Measurements from ENCODE around the gene SPO11.

The SPO11 gene, protein sequence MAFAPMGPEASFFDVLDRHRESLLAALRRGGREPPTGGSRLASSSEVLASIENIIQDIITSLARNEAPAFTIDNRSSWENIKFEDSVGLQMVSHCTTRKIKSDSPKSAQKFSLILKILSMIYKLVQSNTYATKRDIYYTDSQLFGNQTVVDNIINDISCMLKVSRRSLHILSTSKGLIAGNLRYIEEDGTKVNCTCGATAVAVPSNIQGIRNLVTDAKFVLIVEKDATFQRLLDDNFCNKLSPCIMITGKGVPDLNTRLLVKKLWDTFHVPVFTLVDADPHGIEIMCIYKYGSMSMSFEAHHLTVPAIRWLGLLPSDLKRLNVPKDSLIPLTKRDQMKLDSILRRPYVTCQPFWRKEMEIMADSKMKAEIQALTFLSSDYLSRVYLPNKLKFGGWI

DNA sequence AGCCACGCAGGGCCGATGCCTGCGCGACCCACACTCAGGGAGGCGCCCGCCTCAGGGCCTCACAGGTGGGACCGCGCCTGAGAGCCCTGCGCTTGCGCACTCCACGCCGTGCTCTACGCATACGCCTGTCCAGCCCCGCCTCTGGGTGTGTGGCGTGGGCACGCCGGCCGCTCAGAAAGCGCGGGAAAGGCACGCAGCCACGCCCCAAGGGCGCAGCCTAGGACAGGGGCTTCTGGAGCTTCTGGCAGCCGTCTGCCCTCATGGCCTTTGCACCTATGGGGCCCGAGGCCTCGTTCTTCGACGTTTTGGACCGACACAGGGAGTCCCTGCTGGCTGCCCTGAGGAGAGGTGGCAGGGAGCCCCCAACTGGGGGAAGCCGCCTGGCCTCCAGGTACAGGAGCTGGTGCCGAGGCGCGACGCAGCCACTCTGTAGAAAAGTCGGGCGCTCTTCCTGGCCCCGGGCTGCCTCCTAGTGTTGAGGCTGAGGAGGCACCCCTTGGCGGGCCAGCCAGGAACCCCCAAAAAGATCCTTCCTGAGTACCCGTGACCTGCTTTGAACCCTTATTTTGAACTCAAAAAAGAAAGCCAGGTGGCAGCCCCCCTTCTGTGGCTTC is at the start of gene SPO11:
Gene SPO11, plus strand, starts transcription at position 196 of the 614 bp plus-strand sequence. Its CDS starts 65 bp downstream, at position 261.
- peak; percentile 63 for DNase-seq (ENCODE audit: low read depth, low spot score)

DNA sequence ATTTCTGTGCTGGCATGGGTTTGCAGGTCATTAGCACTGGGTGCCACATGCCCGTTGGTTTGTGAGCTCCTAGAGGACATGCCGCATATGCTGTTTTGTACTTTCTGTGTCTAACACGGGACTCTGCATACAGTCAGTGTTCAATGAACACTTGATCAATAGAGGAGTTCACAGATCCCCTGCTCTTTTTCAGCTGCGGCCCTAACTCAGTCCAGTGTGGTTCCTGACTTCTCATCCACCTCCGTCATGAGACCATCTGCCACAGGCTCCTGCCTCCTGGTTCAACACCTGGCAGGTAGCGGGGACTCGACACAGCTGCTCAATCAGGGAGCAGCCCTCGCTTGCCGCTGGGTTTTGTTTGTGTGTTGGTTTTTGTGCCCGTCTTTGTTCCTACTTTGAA is 49.4 kb upstream of the SPO11 start:
- no peak for DNase-seq (ENCODE audit: low read depth, low spot score)

DNA sequence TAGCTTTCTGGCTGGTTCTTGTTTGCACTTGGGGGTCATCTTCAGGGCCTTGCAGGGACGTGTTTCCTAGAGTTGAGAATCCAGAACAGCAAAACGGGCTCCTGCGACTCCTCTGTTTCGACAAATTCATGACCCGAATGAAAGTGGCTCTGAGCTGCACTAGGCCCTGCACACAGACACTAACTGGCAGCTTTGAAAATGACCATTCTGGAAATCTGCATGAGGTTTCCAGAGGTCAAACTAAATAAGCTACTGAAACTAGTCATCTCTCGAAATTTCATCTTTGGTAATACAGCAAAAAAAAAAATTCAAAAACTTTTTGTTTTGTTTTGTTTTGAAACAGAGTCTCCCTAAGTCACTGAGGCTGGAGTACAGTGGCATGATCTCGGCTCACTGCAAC is 47.7 kb upstream of the SPO11 start:
- no peak for DNase-seq (ENCODE audit: low read depth, low spot score)

DNA sequence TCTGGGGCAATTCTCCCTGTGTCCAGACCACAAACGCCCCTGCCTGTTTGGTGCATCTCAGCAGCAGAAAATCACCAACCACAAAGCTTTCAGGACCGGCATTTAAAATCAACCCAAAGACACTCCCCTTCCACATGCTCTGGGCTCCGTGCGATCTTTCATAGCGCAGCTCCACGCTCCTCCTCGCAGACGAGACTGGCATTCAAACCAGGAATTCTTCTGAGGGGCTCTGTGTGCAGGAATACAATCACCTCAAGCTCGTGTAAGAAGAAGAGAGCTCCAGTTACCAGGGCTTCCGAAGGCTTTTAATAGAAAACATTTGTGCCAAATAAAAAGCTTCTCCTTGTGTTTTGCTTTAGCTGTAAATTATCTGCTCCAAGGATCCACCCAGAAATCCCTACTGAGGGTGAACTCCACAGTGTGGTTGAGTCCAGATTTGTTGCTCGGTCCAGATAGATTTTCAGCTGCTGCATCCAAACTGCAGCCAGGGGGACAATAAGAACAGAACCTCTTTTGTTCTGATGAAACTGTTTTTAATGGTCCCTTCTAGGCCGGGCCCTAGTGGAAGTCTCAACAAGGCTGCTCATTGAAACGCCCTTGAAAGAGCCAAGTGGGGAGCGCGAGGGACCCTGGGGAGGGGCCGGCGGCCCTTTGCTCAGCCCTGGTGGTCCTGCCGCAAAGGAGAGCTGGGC is 46.8 kb upstream of the SPO11 start:
- DNase-seq (ENCODE audit: low read depth, low spot score), result no peak

DNA sequence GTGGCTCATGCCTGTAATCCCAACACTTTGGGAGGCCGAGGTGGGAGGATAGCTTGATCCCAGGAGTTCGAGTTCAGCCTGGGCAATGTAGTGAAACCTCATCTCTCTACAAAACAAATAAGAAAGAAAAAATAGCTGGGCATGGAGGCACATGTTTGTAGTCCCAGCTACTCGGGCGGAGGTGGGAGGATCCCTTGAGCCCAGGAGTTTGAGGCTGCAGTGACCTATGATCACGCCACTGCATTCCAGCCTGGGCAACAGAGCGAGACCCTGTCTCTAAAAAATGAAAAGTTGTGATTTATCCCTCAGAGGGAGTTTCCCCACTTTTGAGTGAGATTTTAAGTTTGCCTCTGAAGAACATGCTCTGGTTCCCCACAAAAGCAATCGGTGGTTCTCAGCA is 45.7 kb upstream of the SPO11 start:
- no peak for DNase-seq (ENCODE audit: low read depth, low spot score)

DNA sequence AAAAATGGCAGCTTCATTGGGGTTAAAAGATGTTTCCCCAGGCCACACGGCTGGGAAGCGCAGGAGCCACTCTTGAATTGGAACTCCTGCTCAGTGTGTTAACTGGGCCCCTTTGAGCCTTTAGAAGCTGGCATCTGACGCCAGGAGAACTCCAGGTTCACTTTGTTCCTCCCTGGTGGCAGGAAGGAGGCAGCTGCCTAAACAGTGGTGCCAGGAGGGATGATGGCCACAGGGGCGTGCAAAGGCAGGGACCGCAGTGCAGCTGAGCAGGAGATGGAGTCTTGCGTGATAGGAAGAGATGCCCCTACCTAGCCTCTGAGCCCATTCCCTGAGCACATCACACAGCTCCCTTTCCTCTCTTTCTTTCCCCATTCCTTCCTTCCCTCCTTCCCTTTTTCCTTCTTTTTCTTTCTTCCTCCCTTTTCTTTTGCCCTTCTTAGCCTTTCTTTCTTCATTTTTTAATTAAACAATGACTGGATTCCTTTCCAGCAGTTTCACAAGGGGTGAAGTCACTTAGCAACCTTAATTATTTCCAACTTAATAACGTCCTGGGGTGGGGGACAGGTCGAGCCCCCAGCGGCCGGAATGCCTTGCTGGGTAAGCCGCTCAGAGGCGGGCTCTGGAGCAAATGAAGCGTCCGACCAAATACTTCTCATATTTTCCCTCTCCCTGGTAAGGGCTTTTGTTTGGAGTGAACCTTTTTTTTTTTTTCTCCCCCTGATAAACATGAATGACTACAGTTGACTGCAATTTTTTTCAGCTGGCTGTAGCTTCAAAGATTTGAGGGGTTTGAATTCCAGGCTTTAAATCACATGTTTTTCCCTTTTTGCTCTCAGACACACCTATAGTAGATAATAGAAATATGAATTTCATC is 42.4 kb upstream of the SPO11 start:
- DNase-seq (ENCODE audit: low read depth, low spot score), result no peak

DNA sequence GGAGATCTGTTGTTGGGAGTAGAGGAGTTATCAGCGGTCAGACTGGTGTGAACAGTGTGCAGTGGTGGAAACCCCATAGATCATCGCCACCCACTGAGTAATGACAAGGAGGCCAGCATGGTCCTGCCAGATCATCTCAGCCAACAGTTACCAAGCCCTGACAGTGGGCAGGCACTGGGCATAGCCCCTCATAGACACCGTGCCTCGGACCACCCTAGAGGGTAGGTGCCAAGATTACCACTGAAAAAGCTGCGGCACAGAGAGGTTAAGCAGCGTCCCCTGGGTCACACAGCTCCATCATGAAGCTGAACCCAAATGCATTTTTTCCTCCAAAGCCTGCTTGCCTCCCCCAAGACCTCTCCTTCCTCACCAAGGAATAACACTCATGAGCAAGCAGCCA is 41.7 kb upstream of the SPO11 start:
- no peak for DNase-seq (ENCODE audit: low read depth, low spot score)

DNA sequence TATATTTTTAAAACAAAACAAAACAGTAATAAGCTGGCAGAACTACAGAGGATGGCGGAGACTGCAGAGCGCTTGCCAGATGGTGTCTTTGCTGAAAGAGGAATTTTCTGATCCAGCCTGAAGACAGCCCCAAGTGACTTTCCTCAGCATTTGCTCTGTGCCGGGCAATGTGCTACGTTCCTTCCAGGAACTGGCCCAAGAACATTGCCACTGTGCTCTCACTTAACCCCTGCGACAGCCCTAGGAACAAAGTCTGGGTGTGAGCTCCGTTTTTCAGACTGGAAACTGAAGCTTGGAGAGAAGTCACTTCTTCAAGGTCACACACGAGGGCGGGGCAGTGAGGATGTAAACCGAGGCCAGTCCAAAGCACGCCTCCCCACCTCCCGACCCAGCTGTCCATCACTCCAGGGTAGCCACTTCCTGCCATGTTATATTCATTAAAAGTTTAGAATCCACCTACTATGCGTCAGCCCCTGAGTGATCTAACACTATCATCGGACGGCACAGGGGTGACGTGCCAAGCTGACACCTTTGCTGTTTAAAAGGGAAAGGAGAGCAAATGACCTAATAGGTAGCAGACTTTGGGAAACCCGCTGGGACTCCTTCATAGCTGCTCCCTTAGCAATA is 40.8 kb upstream of the SPO11 start:
- DNase-seq (ENCODE audit: low read depth, low spot score), result no peak

DNA sequence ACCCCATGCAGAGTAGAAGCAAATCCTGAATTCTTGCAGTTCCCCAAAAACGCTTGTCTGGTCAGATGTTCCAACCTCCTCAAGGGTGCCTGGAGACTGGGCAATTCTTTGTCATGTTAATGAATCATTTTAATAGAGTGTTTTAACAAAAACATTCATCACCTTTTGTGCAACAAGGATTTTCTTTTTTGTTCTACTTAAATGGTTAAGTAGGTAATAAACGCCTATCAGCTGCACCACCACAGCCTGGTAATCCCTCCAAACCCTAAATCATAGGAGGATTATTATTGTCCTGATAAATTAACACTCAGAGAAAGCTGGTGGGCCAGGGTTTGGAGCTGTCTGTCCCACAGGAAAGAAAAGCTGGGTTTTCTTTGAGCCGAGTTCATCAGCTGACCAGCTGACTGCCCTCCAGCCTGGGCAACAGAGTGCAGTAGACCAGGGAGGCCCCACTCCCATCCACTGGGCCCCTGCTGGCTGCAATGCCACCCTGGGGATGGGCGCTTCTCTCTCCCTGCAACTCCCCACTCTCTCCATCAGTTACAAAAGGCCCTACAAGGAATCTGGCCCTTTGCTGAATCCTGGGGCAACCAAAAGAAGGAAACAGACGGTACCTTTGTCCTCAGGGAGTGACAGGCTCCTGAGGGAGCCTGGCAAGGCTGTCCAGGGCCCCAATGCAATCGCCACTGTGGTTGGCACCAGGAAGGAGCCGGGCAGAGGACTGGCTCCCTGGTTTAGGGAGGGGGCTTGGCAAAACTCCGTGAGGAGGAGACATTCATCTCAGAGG is 40.0 kb upstream of the SPO11 start:
- no peak for DNase-seq (ENCODE audit: low read depth, low spot score)

DNA sequence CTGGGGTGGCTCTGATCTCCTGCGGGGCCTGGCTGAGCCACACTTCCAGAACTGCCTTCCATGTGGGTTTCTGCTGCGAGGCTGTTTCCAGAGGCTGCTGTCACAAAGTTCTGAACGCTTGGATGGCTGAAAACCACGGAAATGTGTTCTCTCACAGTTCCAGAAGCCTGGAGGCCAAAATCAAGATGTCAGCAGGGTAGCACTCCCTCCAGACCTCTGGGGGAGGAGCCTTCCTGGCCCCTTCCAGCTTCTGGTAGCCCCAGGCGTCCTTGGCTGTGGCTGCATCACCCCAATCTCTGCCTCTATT is 39.5 kb upstream of the SPO11 start:
- no peak for DNase-seq (ENCODE audit: low read depth, low spot score)

DNA sequence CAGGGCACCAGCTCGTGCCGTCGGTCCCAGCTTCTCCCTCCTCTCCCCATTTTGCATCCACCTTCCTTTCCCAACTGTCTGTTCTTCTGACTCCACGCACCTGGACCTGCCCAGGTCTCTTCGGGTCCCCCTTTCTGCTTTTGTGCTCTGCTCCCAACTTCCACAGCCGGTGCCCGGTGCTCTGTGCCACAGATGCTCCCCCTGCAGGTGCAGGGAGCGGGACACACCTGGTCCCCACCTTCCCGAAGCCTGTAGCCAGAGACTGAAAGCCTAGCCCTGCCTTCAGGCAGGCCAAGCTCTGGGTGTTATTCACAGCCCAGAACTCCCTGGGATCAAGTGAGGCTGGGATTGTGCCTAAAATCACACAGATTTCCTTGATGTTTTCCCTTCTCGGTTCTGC is 38.6 kb upstream of the SPO11 start:
- DNase-seq (ENCODE audit: low read depth, low spot score), result no peak

DNA sequence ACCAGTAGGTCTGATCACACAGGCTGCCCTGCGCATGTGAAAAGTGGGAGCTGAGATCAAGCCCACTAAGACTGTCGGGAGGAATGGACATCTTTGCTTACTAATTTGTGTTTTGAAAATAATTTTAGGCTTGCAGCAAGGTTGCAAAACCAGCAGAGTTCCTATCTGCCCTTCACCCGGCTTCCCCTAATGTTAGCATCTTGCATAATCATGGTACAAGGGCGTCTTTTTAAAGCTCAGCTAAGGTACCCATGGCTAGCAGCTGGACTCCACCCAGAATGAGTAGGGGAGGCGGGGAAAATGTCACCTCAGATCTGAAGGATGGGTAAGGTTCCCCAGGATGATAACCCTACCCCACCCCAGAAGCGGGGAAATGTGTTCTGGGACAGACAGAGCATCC is 37.9 kb upstream of the SPO11 start:
- no peak for DNase-seq (ENCODE audit: low read depth, low spot score)

DNA sequence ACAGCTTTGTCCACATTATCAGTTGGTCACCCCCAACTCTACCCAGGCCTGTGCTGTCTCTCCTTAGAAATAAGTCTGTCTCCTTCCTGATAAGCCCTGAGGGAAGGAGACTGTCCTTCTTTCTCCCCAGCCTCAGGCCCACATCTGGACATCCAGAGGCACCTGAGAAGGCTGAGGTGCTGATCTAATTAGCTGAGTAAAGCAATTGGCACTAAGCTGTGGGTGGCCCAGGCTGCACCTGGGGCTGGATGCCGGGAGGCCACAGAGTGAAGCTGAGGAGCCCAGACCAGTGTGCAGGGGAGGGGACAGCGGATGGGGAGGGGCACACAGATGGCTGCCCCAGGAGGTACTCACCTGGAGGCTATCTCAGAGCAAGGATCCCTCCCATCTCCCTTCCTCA is 37.0 kb upstream of the SPO11 start:
- DNase-seq (ENCODE audit: low read depth, low spot score), result no peak

DNA sequence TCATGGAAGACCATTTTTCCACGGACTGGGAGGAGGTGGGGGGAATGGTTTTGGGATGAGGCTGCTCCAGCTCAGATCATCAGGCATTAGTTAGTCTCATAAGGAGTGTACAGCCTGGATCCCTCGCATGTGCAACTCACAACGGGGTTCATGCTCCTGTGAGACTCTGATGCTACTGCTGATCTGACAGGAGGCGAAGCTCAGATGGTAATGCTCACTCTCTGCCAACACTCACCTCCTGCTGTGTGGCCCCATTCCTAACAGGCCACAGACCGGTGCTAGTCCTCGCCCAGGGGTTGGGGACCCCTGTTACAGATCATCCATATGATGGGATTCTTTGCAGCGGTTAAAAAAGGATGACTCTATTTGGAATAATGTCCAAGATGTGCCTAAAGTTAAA is 35.6 kb upstream of the SPO11 start:
- DNase-seq (ENCODE audit: low read depth, low spot score), result no peak

DNA sequence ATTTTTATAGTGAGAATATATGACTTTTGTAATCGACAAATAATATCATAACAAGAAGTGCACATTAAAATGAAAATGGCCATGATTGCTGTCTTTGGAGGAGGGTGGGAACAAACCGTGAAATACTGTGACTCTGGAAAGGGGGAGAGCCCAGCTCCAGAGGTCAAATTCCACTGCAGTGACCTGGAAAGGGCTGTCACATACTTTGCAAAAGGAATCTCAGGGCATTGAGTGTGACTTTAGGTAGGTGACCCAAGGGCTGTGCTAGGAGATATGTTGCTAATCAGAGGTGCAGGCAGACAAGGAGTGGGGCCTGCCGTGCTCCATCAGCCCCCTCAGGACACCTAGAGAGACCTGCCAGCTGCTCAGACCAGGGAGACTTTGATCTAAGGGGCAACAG is 35.1 kb upstream of the SPO11 start:
- DNase-seq (ENCODE audit: low read depth, low spot score), result no peak

DNA sequence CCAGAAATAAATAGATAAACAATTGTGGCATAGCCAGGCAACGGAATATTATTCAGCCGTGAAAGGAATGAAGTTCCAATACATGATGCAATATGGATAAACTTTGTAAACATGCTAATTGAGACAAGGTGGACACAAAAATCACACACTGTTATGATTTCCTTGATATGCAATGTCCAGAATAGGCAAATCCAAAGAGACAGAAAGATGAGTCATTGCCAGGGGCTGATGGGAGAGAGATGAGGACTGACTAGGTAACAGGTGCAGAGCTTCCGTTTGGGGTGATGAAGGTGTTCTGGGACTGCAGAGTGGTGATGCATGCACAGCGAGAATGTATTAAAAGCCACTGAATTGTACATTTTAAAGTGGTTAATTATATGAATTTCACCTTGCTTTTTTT is 31.1 kb upstream of the SPO11 start:
- no peak for DNase-seq (ENCODE audit: low read depth, low spot score)

DNA sequence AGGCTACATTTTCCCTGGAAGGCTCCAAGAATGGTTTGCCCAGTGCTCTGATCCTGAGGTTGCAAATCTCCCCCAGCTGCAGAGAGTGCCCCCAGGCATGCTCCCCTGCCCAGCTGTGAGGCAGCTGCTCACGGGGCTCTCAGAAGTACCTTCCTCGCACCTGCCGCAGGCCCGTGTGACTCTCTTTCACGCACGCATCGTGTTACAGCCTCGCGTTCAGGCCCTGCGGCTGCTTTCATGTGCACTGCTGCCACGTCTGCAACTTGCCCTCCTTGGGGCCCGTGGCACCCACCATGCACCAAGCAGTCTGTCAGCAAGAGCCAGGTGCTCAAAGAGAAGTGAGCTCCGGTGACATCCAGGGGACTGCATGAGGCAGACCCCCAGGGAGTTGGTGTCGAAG is 28.6 kb upstream of the SPO11 start:
- DNase-seq (ENCODE audit: low read depth, low spot score), result no peak

DNA sequence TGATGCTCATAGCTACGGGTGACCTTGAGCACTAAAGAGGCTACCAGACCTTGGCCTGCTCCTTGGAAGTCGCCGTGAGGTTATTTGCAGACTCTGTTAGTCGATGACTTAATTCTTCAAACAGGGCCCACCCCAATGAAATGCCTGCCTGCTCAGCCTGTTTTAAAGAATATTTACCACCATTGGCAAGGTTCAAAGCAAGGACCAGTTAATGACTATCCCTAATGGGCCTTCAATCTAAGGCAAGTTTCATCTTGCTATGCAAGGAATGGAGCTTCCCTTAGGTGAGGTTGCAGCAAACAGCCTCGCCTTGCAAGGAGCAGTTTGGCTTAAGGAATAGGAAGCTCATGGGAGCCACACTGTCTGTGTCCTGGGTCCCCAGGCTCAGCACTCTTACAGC is 22.9 kb upstream of the SPO11 start:
- peak; percentile 30 for DNase-seq (ENCODE audit: low read depth, low spot score)

DNA sequence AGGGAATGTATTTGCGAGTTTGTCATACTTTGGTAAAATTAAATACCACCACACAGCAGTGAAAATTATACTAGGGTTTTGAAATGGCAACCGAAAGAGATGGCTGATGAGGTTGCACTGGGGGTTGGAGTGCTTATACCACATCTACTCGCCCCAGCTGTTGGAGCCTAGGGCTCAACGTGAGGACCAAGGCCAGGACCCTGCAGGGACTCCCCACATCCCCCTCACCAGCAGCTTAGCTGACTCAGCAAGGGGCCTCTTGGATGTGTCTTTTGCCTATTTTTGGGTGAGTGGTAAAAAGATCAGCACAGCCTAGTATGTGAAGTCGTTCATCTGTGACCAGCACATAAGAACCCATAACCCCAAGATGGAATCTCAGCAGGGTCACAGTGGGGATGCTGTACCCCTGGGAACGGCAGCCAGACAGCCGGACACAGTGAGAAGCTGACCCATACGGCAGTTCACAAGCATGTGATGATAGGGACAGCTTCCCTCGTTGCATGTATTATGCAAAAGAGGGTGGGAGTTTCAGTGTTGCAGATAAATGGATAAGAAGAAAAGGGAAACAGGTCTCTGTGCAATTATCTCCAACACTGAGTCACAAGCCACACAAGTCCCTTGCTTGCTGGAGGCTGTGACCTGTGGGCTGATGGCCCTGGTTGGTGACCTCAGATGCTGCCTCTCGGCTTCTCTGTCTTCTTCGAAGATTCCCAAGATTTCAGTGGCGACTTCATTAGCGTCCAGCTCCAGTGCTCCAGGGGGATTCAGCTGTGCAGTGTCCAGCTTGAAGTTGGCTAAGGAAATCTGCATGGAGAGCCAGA is 20.9 kb upstream of the SPO11 start:
- DNase-seq (ENCODE audit: low read depth, low spot score), result peak; percentile 50

DNA sequence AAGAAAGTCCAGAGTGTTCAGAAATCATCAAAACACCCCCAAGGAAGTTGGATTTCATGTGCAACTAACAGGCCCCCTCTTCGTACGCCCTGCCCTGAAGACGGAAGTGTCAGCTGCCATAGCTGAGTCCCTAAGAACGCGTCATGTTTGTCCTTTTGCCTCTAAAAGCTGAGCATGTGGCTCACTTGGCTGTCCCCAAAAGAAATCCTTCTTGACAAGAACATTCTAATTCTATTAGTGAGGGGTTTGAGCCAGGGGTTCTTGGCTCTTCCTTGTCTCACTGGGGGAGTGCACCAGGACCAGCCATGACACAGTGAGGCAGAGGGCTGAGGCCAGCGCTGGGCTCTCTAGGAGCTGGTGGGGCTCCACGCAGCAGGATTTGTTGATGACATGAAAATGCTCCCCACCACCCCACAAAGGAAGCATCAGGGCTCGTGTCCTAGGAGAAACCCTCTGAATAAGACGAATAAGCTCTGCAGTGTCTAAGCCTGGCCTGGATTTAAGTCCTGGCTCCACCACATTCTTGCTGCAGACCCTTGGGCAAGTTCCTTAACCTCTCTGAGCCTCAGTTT is 20.0 kb upstream of the SPO11 start:
- DNase-seq (ENCODE audit: low read depth, low spot score), result no peak

Data from ELF-1 (cell line).